ENCODE results near the gene ANKRD18B. TPM values are rescaled to one million over a fixed set of nuclear protein-coding genes. Genes with fewer than 3 reads are reported as not detected.
"Not testable (repeated sequence)": the region's sequence is repeated elsewhere in the genome, so short reads cannot be mapped to it uniquely, and the experiment has no call there.

The ANKRD18B gene
- total and polyA plus RNA-seq, 2 of the 8 experiments (the other 6 are each of a cell fraction or from before 2014, with no cell fraction given): 1.6 to 13.8 TPM

DNA sequence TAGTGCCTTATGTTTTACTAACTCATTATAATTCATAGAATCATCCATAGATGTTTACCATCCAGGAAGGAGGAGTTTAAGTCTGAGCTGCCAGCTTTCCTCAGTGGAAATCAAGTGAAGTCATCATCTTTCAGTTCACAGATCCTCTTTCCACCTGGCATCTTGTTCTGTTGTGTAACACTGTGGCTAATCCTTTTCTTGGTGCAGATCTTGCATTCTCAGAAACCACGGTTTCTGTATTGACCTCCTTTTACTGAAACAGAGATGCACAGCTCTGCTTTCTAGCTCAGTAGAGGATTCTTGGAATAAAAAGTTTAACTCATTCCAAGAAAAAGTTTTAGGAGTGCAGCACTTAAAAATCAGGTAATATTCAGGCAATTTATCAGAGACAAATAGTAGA lies 38.1 kb downstream of the ANKRD18B start:
- H4K20me1 ChIP-seq (replicated peaks in 1 of 2; ENCODE audit: control insufficient read depth in 1 of 2, insufficient read depth in 2 of 2, low read length in 2 of 2); H3K79me1 ChIP-seq (ENCODE audit: low read depth, low read length); H3K56ac ChIP-seq (replicated peaks; ENCODE audit: insufficient read length, low read depth, low read length); H3K27me3 ChIP-seq (replicated peaks in 1 of 4; ENCODE audit: control insufficient read depth in 3 of 4, extremely low read depth in 1 of 4, insufficient read depth in 3 of 4, low read length in 3 of 4); H2BK12ac ChIP-seq (ENCODE audit: low read depth, low read length); H2BK5ac ChIP-seq (ENCODE audit: low read depth, low read length); H2AK5ac ChIP-seq (ENCODE audit: low read depth, low read length); H3K9ac ChIP-seq (replicated peaks in 1 of 4; ENCODE audit: extremely low read depth in 1 of 4, low read depth in 3 of 4, low read length in 3 of 4); CTCF ChIA-PET (ENCODE audit: partially characterized antibody); H3K23me2 ChIP-seq (ENCODE audit: low read depth, low read length); H4K91ac ChIP-seq (replicated peaks; ENCODE audit: insufficient read length, low read length); H3K23ac ChIP-seq (ENCODE audit: insufficient read length); H3K9me3 ChIP-seq (ENCODE audit: insufficient read depth in 2 of 2, low read depth in 1 of 2, low read length in 1 of 2); H3K14ac ChIP-seq (ENCODE audit: insufficient read length); H3K4ac ChIP-seq (replicated peaks; ENCODE audit: insufficient read length, low read depth, low read length); DNase-seq (ENCODE audit: low read depth in 1 of 2, low spot score in 2 of 2); H2BK120ac ChIP-seq (replicated peaks; ENCODE audit: low read depth, low read length); H2BK20ac ChIP-seq (ENCODE audit: low read length); H2BK15ac ChIP-seq (ENCODE audit: low read length); H3K4me1 ChIP-seq (replicated peaks in 1 of 4; ENCODE audit: control insufficient read depth in 3 of 4, insufficient read depth in 4 of 4, low read length in 3 of 4); POLR2A ChIA-PET (ENCODE audit: partially characterized antibody); H3K79me2 ChIP-seq (ENCODE audit: control insufficient read depth in 1 of 2, insufficient read depth in 2 of 2, low read length in 2 of 2); H3K36me3 ChIP-seq (ENCODE audit: control insufficient read depth in 2 of 4, insufficient read depth in 4 of 4, low read length in 3 of 4); H3K4me3 ChIP-seq (ENCODE audit: extremely low read depth in 1 of 4, insufficient read depth in 2 of 4, low read depth in 3 of 4, low read length in 4 of 4); H2AFZ ChIP-seq (ENCODE audit: low read length); H4K8ac ChIP-seq (ENCODE audit: extremely low read depth, insufficient read depth, low read length); FAIRE-seq; H3K4me2 ChIP-seq (ENCODE audit: insufficient read depth in 1 of 2, low read depth in 2 of 2, low read length in 2 of 2); H3K27ac ChIP-seq (ENCODE audit: low read depth, low read length); H4K5ac ChIP-seq (ENCODE audit: insufficient read length, low read depth, low read length); H3K18ac ChIP-seq (ENCODE audit: extremely low read depth, low read length): not testable (repeated sequence)
- 81% methylated on average over 1 of the region's 1 CpG; no CpG with 5 or more reads in 1 of the 2 experiments for WGBS, 2 experiments (ENCODE audit: extremely low coverage in 1 of 2, insufficient coverage in 1 of 2, insufficient read length in 1 of 2, insufficient replicate concordance in 2 of 2, low coverage in 1 of 2, low lambda C conversion rate in 2 of 2, missing lambda C conversion rate in 1 of 2)

DNA sequence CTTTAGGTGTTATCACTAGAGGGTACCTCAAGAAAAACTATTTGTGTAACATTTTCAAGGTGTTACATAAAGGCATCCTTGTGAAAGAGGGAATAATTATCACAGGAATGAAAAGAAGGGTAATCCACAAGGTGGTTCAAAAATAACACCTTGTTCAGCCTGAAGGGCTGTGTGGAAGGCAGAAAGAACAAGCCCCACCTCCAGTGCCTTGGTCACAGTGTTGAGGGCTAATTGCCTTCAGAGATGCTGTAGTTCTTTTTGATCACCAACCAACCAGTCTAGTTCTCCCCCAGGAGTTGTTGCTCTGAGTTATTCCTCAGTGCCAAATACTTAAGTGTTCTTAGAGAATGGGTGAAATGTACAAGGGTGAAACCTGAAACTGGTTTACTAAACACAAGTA lies 43.7 kb downstream of the ANKRD18B start:
- H3K9me3 ChIP-seq (ENCODE audit: insufficient read depth in 2 of 2, low read depth in 1 of 2, low read length in 1 of 2); H3K27me3 ChIP-seq (replicated peaks in 1 of 4; ENCODE audit: control insufficient read depth in 3 of 4, extremely low read depth in 1 of 4, insufficient read depth in 3 of 4, low read length in 3 of 4); H2BK20ac ChIP-seq (ENCODE audit: low read length); FAIRE-seq; H3K18ac ChIP-seq (ENCODE audit: extremely low read depth, low read length); H3K4ac ChIP-seq (replicated peaks; ENCODE audit: insufficient read length, low read depth, low read length); DNase-seq (ENCODE audit: low read depth in 1 of 2, low spot score in 2 of 2); CTCF ChIA-PET (ENCODE audit: partially characterized antibody); H3K23me2 ChIP-seq (ENCODE audit: low read depth, low read length); H3K23ac ChIP-seq (ENCODE audit: insufficient read length); H3K79me1 ChIP-seq (ENCODE audit: low read depth, low read length); H2AK5ac ChIP-seq (ENCODE audit: low read depth, low read length); H2AFZ ChIP-seq (ENCODE audit: low read length); H4K5ac ChIP-seq (ENCODE audit: insufficient read length, low read depth, low read length); H3K14ac ChIP-seq (ENCODE audit: insufficient read length); H3K4me3 ChIP-seq (ENCODE audit: extremely low read depth in 1 of 4, insufficient read depth in 2 of 4, low read depth in 3 of 4, low read length in 4 of 4); H2BK15ac ChIP-seq (ENCODE audit: low read length); H3K56ac ChIP-seq (replicated peaks; ENCODE audit: insufficient read length, low read depth, low read length); H2BK12ac ChIP-seq (ENCODE audit: low read depth, low read length); H3K4me1 ChIP-seq (replicated peaks in 1 of 4; ENCODE audit: control insufficient read depth in 3 of 4, insufficient read depth in 4 of 4, low read length in 3 of 4); H4K8ac ChIP-seq (ENCODE audit: extremely low read depth, insufficient read depth, low read length); H3K36me3 ChIP-seq (ENCODE audit: control insufficient read depth in 2 of 4, insufficient read depth in 4 of 4, low read length in 3 of 4); H4K91ac ChIP-seq (replicated peaks; ENCODE audit: insufficient read length, low read length); H3K9ac ChIP-seq (replicated peaks in 1 of 4; ENCODE audit: extremely low read depth in 1 of 4, low read depth in 3 of 4, low read length in 3 of 4); H3K27ac ChIP-seq (ENCODE audit: low read depth, low read length); H4K20me1 ChIP-seq (replicated peaks in 1 of 2; ENCODE audit: control insufficient read depth in 1 of 2, insufficient read depth in 2 of 2, low read length in 2 of 2); POLR2A ChIA-PET (ENCODE audit: partially characterized antibody); H3K79me2 ChIP-seq (ENCODE audit: control insufficient read depth in 1 of 2, insufficient read depth in 2 of 2, low read length in 2 of 2); H2BK120ac ChIP-seq (replicated peaks; ENCODE audit: low read depth, low read length); H2BK5ac ChIP-seq (ENCODE audit: low read depth, low read length); H3K4me2 ChIP-seq (ENCODE audit: insufficient read depth in 1 of 2, low read depth in 2 of 2, low read length in 2 of 2): not testable (repeated sequence)
